Upper lobe of left lung (tissue), 4 donors: ENCODE data around the gene TEX35.

Experiments used
- CTCF ChIP-seq, 6 experiments: fragments of 450-650 bp in 4 of 6; fragments of 200-600 bp in 2 of 6; sonication (generic) in 2 of 6; IDR thresholded peaks; one replicate each; pipeline ENCODE4 v1.5.1; 2016 to 2019; ENCODE audit warnings: antibody characterized with exemption in 6 of 6
- EP300 ChIP-seq, 4 donors: sonication (generic); formaldehyde crosslinking; IDR thresholded peaks; one replicate each; pipeline ENCODE4 v1.5.1; 2017; ENCODE audit warnings: antibody characterized with exemption in 4 of 4, control low read depth in 2 of 4
- POLR2A ChIP-seq, 4 donors: fragments of 450-650 bp; IDR thresholded peaks; one replicate each; pipeline ENCODE4 v1.5.1; 2016 to 2017; ENCODE audit warnings: antibody characterized with exemption in 4 of 4, mild to moderate bottlenecking in 2 of 4
- POLR2AphosphoS5 ChIP-seq, 2 donors: sonication (generic); formaldehyde crosslinking; IDR thresholded peaks; one replicate each; pipeline ENCODE4 v1.5.1; 2017; ENCODE audit warnings: antibody characterized with exemption in 2 of 2

- TF ChIP-seq POLR2AphosphoS5 (IDR thresholded peaks at IDR 0.05): no peak
- no peak for TF ChIP-seq CTCF (IDR thresholded peaks at IDR 0.05)
- no peak for TF ChIP-seq POLR2A (IDR thresholded peaks at IDR 0.05)
- no peak for TF ChIP-seq EP300 (IDR thresholded peaks at IDR 0.05)
Measured at GRCh38 chr1:178492341-178492740, 20.6 kb upstream of the TEX35 start.
